H1 (cell line): Measurements from ENCODE around the gene MYG1. TPM values are rescaled to one million over a fixed set of nuclear protein-coding genes. Genes with fewer than 3 reads are reported as not detected.

Experiments used
- MAFK ChIP-seq: IDR thresholded peaks from 2 replicates; pipeline ENCODE4 v1.6.1; 2012; ENCODE audit warnings: low read depth, mild to moderate bottlenecking, improper control_type of control experiment, low read length
- POLR2A ChIP-seq, 2 experiments: IDR thresholded peaks; 1 replicate in 1 of 2; 2 replicates in 1 of 2; pipeline ENCODE4 v1.6.1; 2011; ENCODE audit warnings: low read depth in 2 of 2, low read length in 2 of 2, mild to moderate bottlenecking in 2 of 2; ENCODE audit errors: control extremely low read depth in 1 of 2
- SIX5 ChIP-seq: IDR thresholded peaks from 2 replicates; pipeline ENCODE4 v1.6.1; 2011; ENCODE audit warnings: mild to moderate bottlenecking, low read depth, low read length
- SP4 ChIP-seq: IDR thresholded peaks from 2 replicates; pipeline ENCODE4 v1.6.1; 2012; ENCODE audit warnings: low read length, inconsistent platforms
- polyA plus RNA-seq, 7 experiments: library from polyadenylated mRNA; depleted of rRNA in 3 of 7; stranded (reverse) in 5 of 7; unstranded in 2 of 7; fragments of >200 nt in 5 of 7; fragments of 200-250 nt in 2 of 7; gene quantifications; 1 replicate in 5 of 7; 2 replicates in 1 of 7; 4 replicates in 1 of 7; pipeline versions ENCODE4 v1.2.1 to v1.2.3, GENCODE V29; 2011 to 2013; ENCODE audit warnings: missing spikeins in 2 of 7, mixed read lengths in 2 of 7
- total RNA-seq: library from RNA; stranded (reverse); fragmentation: NEBNext Ultra II Directional; extraction: Animal tissue kit (Norgen Biotek cat#: 25700); gene quantifications from 2 replicates; pipeline ENCODE4 v1.2.1, GENCODE V29; 2021

The MYG1 gene
- total and polyA plus RNA-seq, 2 of the 8 experiments (the other 6 are each of a cell fraction or from before 2014, with no cell fraction given), result 83.3 to 104 TPM

DNA sequence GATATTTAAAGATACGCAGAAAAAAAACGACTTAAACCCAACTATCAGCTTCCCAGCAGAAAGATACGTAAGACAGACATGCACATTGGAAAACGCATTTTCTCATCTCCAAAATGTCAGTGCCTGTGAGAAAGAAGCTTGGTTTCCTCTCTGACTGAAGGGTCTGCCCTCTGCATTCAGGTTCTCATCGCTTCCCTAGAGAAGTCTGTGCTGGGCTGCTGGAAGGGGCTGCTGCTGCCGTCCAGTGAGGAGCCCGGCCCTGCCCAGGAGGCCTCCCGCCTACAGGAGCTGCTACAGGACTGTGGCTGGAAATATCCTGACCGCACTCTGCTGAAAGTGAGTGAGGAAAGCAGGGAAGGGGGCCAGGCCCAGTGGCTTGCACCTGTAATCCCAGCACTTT lies 8.8 kb upstream of the MYG1 start (continued):
- TF ChIP-seq POLR2A (IDR thresholded peaks at IDR 0.05; ENCODE audit: control extremely low read depth in 1 of 2, low read depth in 2 of 2, low read length in 2 of 2), result no peak
- no peak for TF ChIP-seq MAFK
- TF ChIP-seq SP4, result no peak
- TF ChIP-seq SIX5, result no peak
